Pancreas (tissue), 10 donors: ENCODE measurements around the gene MRM3. TPM values are rescaled to one million over a fixed set of nuclear protein-coding genes. Genes with fewer than 3 reads are reported as not detected.
"Not testable (repeated sequence)": the region's sequence is repeated elsewhere in the genome, so short reads cannot be mapped to it uniquely, and the experiment has no call there.

Experiments
- ATAC-seq, 4 donors: fragments of 200-7000 bp; cut with Tn5 transposase; one replicate each; pipeline versions ENCODE4 v1.8.0 to v1.9.1; 2020; ENCODE audit warnings: mild to moderate bottlenecking in 4 of 4, moderate library complexity in 4 of 4
- DNase-seq, 6 donors: peaks; one replicate each; pipeline ENCODE4 v3.0.0-alpha.2; 2020
- FAIRE-seq: peaks from 2 replicates; lab custom pipeline; 2012; peaks lifted over from hg19 to GRCh38; lab: Jason Lieb, UNC
- H3K27ac ChIP-seq, 4 donors: fragments of 200-600 bp; sonication (generic); 1 replicate in 3 of 4; 2 replicates in 1 of 4; pipeline versions ENCODE4 v1.5.0 to v1.8.0; 2020
- H3K27me3 ChIP-seq, 4 donors: fragments of 200-600 bp; one replicate each; pipeline ENCODE4 v1.8.0; 2021
- H3K36me3 ChIP-seq, 3 donors: fragments of 200-600 bp; sonication (generic) in 1 of 3; one replicate each; pipeline versions ENCODE4 v1.5.0 to v1.8.0; 2020 to 2021
- H3K4me1 ChIP-seq, 3 donors: fragments of 200-600 bp; one replicate each; pipeline ENCODE4 v1.8.0; 2021
- H3K4me3 ChIP-seq, 4 donors: fragments of 200-600 bp; sonication (generic) in 2 of 4; one replicate each; pipeline versions ENCODE4 v1.5.0 to v1.8.0; 2020 to 2021
- H3K9me3 ChIP-seq, 4 donors: fragments of 200-600 bp; one replicate each; pipeline ENCODE4 v1.8.0; 2021
- CTCF ChIP-seq, 4 donors: fragments of 200-600 bp; sonication (generic) in 3 of 4; IDR thresholded peaks; one replicate each; pipeline versions ENCODE4 v1.5.0 to v1.8.0; 2021; ENCODE audit warnings: antibody characterized with exemption in 4 of 4
- WGBS, 2 donors: extraction: QIAGEN DNeasy Blood & Tissue Kit; methylation state at CpG; one replicate each; pipeline ENCODE4 v1.1.7; 2013; 5-methylcytosine and 5-hydroxymethylcytosine counted together
- intact Hi-C, 3 donors: fragments of 100-400 bp; cut with DNase I; formaldehyde crosslinking; loops; one replicate each; pipeline versions ENCODE4 v1.11.1 to v1.14.2; 2022
- polyA plus RNA-seq, 2 donors: library from polyadenylated mRNA; stranded (reverse); fragments of 200-250 nt; gene quantifications; one replicate each; pipeline ENCODE4 v1.2.3, GENCODE V29; 2013
- total RNA-seq, 6 donors: library from RNA; stranded (reverse); fragmentation: NEBNext Ultra II Directional in 4 of 6; extraction: Animal tissue kit (Norgen Biotek cat#: 25700) in 4 of 6; gene quantifications; one replicate each; pipeline versions ENCODE4 v1.2.1 to v1.2.4, GENCODE V29; 2021 to 2023
- donor health status: healthy with polysubstance abuse.
- donor health status: DM: no; HTN: no; CAD: no; lungs with moderate emphysema.
- donor health status: DM: no; HTN: no; CAD: no.
- donor health status: control.
- donor health status: control.
- donor health status: Bipolar disorder and iron deficiency.
- donor health status: DM: yes; HTN: yes; CAD: no.
- donor health status: DM: no; HTN: no; CAD: no.
- donor health status: DM: no; HTN: no; CAD: no.
- donor health status: DM: yes; HTN: yes; CAD: no.

The MRM3 gene
- total and polyA plus RNA-seq, 8 donors = 11.3 to 19.1 (median 13.9) TPM

- Histone ChIP-seq H3K36me3 (peaks cover 0 to 17% (median 0%) of the 10 kb centered on the region in 3 donors), H3K27me3 (no peaks in the 10 kb centered on the region), H3K9me3 (no peaks in the 10 kb centered on the region), H3K4me1 (peaks cover 14 to 24% (median 18%) of the 10 kb centered on the region in 3 donors), H3K27ac (peak overlapping the region; percentile 13 to 63 (median 57)), H3K4me3 (no peak overlapping the region)
- DNase-seq = peak in 1 of 6 donors; percentile 28
- no peak for ATAC-seq
- intact Hi-C loops = no loop called here
- 72 to 76% methylated on average over 4 of the region's 4 CpGs for WGBS, 2 donors
- TF ChIP-seq CTCF (IDR thresholded peaks at IDR 0.05) = no peak
- no peak for FAIRE-seq
Observed at GRCh38 chr17:788551-788950, 6.4 kb downstream of the MRM3 start.

GRCh38 chr17:789160-789840 lies 7.1 kb downstream of the MRM3 start:
- no peaks in the 10 kb centered on the region for H3K9me3 ChIP-seq
- DNase-seq (no peak), FAIRE-seq (no peak), ATAC-seq (no peak)
- no peak overlapping the region for H3K27ac ChIP-seq
- 74% methylated on average over 14 of the region's 14 CpGs for WGBS, 2 donors
- peaks cover 15 to 29% (median 22%) of the 10 kb centered on the region in 3 donors for H3K4me1 ChIP-seq
- H3K36me3 ChIP-seq = peaks cover 0 to 17% (median 0%) of the 10 kb centered on the region in 3 donors
- no peak for TF ChIP-seq CTCF (IDR thresholded peaks at IDR 0.05)
- no peak overlapping the region for H3K4me3 ChIP-seq
- no peaks in the 10 kb centered on the region for H3K27me3 ChIP-seq
- intact Hi-C loops = no loop called here

GRCh38 chr17:789931-790873 lies 8.0 kb downstream of the MRM3 start:
- peak in 2 of 6 donors; percentile 61 to 64 for DNase-seq
- intact Hi-C loops = loop anchor here in 2 of 3 donors (10.0 kb wide), 2 partner anchors 85 to 195 kb away; no protein-coding TSS in a partner anchor
- H3K4me3 ChIP-seq, H3K27ac ChIP-seq, ATAC-seq, H3K27me3 ChIP-seq, H3K9me3 ChIP-seq, FAIRE-seq: not testable (repeated sequence)
- peaks cover 0 to 17% (median 0%) of the 10 kb centered on the region in 3 donors for H3K36me3 ChIP-seq
- peaks cover 19 to 30% (median 26%) of the 10 kb centered on the region in 3 donors for H3K4me1 ChIP-seq
- WGBS, 2 donors = 53 to 68% methylated on average over 28 to 37 of the region's 38 CpGs

- 84 to 85% methylated on average over 9 to 10 of the region's 12 CpGs for WGBS, 2 donors
- not testable (repeated sequence) for H3K27ac ChIP-seq, H3K27me3 ChIP-seq, H3K4me3 ChIP-seq, H3K9me3 ChIP-seq, ATAC-seq, FAIRE-seq
- peaks cover 0 to 17% (median 0%) of the 10 kb centered on the region in 3 donors for H3K36me3 ChIP-seq
- intact Hi-C loops = loop anchor here in 2 of 3 donors (10.0 kb wide), 2 partner anchors 84 to 194 kb away; no protein-coding TSS in a partner anchor
- H3K4me1 ChIP-seq = peaks cover 19 to 34% (median 23%) of the 10 kb centered on the region in 3 donors
- DNase-seq = peak in 1 of 6 donors; percentile 22
Observed at GRCh38 chr17:790874-791247, 8.7 kb downstream of the MRM3 start.

GRCh38 chr17:791829-792228 lies 9.7 kb downstream of the MRM3 start:
- no peak overlapping the region for H3K27ac ChIP-seq
- no peaks in the 10 kb centered on the region for H3K9me3 ChIP-seq
- TF ChIP-seq CTCF (IDR thresholded peaks at IDR 0.05) = no peak
- H3K36me3 ChIP-seq = peaks cover 0 to 17% (median 0%) of the 10 kb centered on the region in 3 donors
- DNase-seq (peak in 1 of 6 donors; percentile 56), FAIRE-seq (no peak), ATAC-seq (no peak)
- H3K27me3 ChIP-seq = no peaks in the 10 kb centered on the region
- 86 to 90% methylated on average over 19 of the region's 19 CpGs for WGBS, 2 donors
- peaks cover 17 to 32% (median 22%) of the 10 kb centered on the region in 3 donors for H3K4me1 ChIP-seq
- no peak overlapping the region for H3K4me3 ChIP-seq
- intact Hi-C loops = loop anchor here in 2 of 3 donors (10.0 kb wide), 2 partner anchors 83 to 193 kb away; no protein-coding TSS in a partner anchor
